Adipocyte (in vitro differentiated cells): ENCODE data around the gene RNF13.
A peak's percentile ranks its signal among the peaks of the same experiment; 100 is the strongest.

Experiments
- DNase-seq: peaks from one replicate; pipeline ENCODE4 v3.0.0-alpha.2; 2015; ENCODE audit warnings: low read depth
- H3K27me3 ChIP-seq: replicated peaks from 2 replicates; pipeline ENCODE4 v1.7.0; 2013; ENCODE audit warnings: mild to moderate bottlenecking, low read length, moderate library complexity; ENCODE audit not compliant: control insufficient read depth, insufficient read depth
- H3K36me3 ChIP-seq: 2 replicates; pipeline ENCODE4 v1.7.0; 2013; ENCODE audit warnings: low read length, mild to moderate bottlenecking, moderate library complexity; ENCODE audit not compliant: control insufficient read depth, insufficient read depth, severe bottlenecking
- H3K4me1 ChIP-seq: 2 replicates; pipeline ENCODE4 v1.7.0; 2013; ENCODE audit warnings: mild to moderate bottlenecking, low read length, moderate library complexity; ENCODE audit not compliant: control insufficient read depth, insufficient read depth
- H3K4me3 ChIP-seq: 2 replicates; pipeline ENCODE4 v1.7.0; 2013; ENCODE audit warnings: mild to moderate bottlenecking, low read length, moderate library complexity
- H3K9ac ChIP-seq: 2 replicates; pipeline ENCODE4 v1.7.0; 2013; ENCODE audit warnings: mild to moderate bottlenecking, low read length, moderate library complexity
- H3K9me3 ChIP-seq: 2 replicates; pipeline ENCODE4 v1.7.0; 2013; ENCODE audit warnings: mild to moderate bottlenecking, low read length, moderate library complexity; ENCODE audit not compliant: control insufficient read depth

The RNF13 gene, protein sequence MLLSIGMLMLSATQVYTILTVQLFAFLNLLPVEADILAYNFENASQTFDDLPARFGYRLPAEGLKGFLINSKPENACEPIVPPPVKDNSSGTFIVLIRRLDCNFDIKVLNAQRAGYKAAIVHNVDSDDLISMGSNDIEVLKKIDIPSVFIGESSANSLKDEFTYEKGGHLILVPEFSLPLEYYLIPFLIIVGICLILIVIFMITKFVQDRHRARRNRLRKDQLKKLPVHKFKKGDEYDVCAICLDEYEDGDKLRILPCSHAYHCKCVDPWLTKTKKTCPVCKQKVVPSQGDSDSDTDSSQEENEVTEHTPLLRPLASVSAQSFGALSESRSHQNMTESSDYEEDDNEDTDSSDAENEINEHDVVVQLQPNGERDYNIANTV

GRCh38 chr3:149812606-149813366, at the start of gene RNF13:
Gene RNF13, plus strand, starts transcription at chr3:149813215. Its CDS starts 32,812 bp downstream, at chr3:149846027.
- DNase-seq: peak; percentile 99
- no peaks in the 10 kb centered on the region for H3K9me3 ChIP-seq
- peaks cover 57% of the 10 kb centered on the region for H3K4me1 ChIP-seq
- peak within 1 kb of the TSS; percentile 96 for H3K9ac ChIP-seq
- peak within 1 kb of the TSS; percentile 99 for H3K4me3 ChIP-seq
- no peaks in the 10 kb centered on the region for H3K36me3 ChIP-seq
- no peaks in the 10 kb centered on the region for H3K27me3 ChIP-seq

DNA sequence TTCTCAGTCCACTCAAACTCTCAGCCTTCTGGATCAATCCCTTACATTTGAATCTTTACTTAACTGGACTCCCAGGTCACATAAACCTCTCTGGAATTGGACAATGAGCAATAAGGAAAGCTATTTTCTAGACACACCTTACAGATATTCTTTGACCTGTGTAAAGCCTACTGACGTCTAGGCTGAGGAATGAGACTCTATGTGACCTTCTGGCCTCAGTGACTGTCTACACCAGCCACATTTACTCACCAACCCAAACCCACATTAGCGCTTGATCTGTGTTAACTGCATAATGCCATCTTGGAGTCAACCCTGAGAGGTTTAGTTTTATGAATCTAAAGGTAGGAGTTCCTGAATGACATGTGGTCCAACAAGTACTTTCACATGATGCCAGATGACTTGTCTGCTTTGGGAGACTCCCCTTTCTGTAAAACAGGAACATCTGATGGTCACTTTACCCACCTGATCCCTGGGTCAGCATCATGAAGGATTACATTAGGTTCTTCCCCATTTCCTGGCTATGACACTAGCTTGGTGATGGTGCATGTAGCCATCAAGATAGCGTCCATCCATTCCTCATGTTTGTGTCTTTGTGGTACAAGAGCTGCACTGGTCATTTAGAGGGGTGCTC, 49.3 kb upstream of the RNF13 start:
- no peaks in the 10 kb centered on the region for H3K36me3 ChIP-seq
- no peak overlapping the region for H3K9ac ChIP-seq
- no peaks in the 10 kb centered on the region for H3K9me3 ChIP-seq
- H3K4me1 ChIP-seq: no peaks in the 10 kb centered on the region
- no peak overlapping the region for H3K4me3 ChIP-seq
- peaks cover 8% of the 10 kb centered on the region for H3K27me3 ChIP-seq
- no peak for DNase-seq

GRCh38 chr3:149764302-149764701, 48.7 kb upstream of the RNF13 start:
- no peaks in the 10 kb centered on the region for H3K9me3 ChIP-seq
- no peak for DNase-seq
- no peak overlapping the region for H3K4me3 ChIP-seq
- H3K27me3 ChIP-seq: peaks cover 8% of the 10 kb centered on the region
- no peaks in the 10 kb centered on the region for H3K36me3 ChIP-seq
- no peak overlapping the region for H3K9ac ChIP-seq
- H3K4me1 ChIP-seq: no peaks in the 10 kb centered on the region

- Histone ChIP-seq H3K36me3 (no peaks in the 10 kb centered on the region), H3K9me3 (no peaks in the 10 kb centered on the region), H3K4me1 (no peaks in the 10 kb centered on the region), H3K9ac (no peak overlapping the region), H3K4me3 (no peak overlapping the region), H3K27me3 (peaks cover 8% of the 10 kb centered on the region)
- peak; percentile 79 for DNase-seq
Measured at GRCh38 chr3:149765762-149766334, 47.2 kb upstream of the RNF13 start.

- no peak for DNase-seq
- Histone ChIP-seq H3K9ac (no peak overlapping the region), H3K27me3 (peaks cover 8% of the 10 kb centered on the region), H3K4me1 (no peaks in the 10 kb centered on the region), H3K9me3 (no peaks in the 10 kb centered on the region), H3K4me3 (no peak overlapping the region), H3K36me3 (no peaks in the 10 kb centered on the region)
Measured at GRCh38 chr3:149767720-149768119, 45.3 kb upstream of the RNF13 start.

DNA sequence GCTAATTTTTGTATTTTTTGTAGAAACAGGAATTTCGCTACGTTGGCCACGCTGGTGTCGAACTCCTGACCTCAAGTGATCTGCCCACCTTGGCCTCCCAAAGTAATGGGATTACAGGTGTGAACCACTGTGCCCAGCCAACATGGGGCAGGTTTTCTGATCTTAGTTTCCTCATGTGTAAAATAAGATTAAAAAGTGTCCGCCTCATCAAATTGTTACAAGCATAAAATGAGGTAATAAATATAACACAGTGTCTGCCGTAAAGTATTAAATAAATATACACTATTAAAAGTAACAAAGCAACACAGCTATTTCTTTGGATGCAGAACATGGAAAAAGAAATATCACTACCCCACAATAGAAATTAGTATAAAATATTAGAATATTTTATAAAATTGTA, 44.3 kb upstream of the RNF13 start:
- Histone ChIP-seq H3K4me3 (no peak overlapping the region), H3K27me3 (peaks cover 5% of the 10 kb centered on the region), H3K36me3 (no peaks in the 10 kb centered on the region), H3K9ac (no peak overlapping the region), H3K4me1 (no peaks in the 10 kb centered on the region), H3K9me3 (no peaks in the 10 kb centered on the region)
- no peak for DNase-seq

GRCh38 chr3:149770246-149770645, 42.8 kb upstream of the RNF13 start:
- no peaks in the 10 kb centered on the region for H3K36me3 ChIP-seq
- H3K27me3 ChIP-seq: no peaks in the 10 kb centered on the region
- H3K9me3 ChIP-seq: no peaks in the 10 kb centered on the region
- DNase-seq: no peak
- H3K4me3 ChIP-seq: no peak overlapping the region
- no peaks in the 10 kb centered on the region for H3K4me1 ChIP-seq
- no peak overlapping the region for H3K9ac ChIP-seq

GRCh38 chr3:149771652-149772271, 41.3 kb upstream of the RNF13 start:
- Histone ChIP-seq H3K36me3 (no peaks in the 10 kb centered on the region), H3K4me1 (no peaks in the 10 kb centered on the region), H3K9me3 (no peaks in the 10 kb centered on the region), H3K27me3 (no peaks in the 10 kb centered on the region), H3K9ac (no peak overlapping the region), H3K4me3 (no peak overlapping the region)
- DNase-seq: peak; percentile 81

GRCh38 chr3:149772861-149773260, 40.2 kb upstream of the RNF13 start:
- Histone ChIP-seq H3K27me3 (no peaks in the 10 kb centered on the region), H3K4me1 (no peaks in the 10 kb centered on the region), H3K9ac (no peak overlapping the region), H3K9me3 (no peaks in the 10 kb centered on the region), H3K4me3 (no peak overlapping the region), H3K36me3 (no peaks in the 10 kb centered on the region)
- DNase-seq: no peak

DNA sequence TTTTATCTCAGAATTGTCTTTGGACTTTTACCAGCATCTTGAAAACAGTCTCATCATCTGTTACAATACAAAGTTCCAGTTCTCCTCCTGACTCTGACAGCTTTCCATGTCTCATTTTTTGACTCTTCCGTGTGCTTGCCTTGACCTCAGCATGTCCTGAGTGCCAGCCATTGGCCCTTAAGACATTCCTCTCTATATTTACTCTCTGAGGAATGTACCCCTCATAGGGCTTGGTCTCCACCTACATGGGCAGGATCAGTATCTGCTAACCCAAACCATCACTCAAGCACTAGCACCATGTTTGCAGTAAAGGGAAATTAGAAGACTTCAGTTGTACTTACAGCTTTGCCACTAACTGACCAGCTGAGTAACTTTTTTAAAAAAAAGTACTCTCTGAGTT, 36.8 kb upstream of the RNF13 start:
- no peak for DNase-seq
- Histone ChIP-seq H3K27me3 (no peaks in the 10 kb centered on the region), H3K9me3 (no peaks in the 10 kb centered on the region)

More for the DNA sequence above, 36.8 kb upstream of the RNF13 start:
- no peaks in the 10 kb centered on the region for H3K36me3 ChIP-seq
- H3K9ac ChIP-seq: no peak overlapping the region
- no peaks in the 10 kb centered on the region for H3K4me1 ChIP-seq
- H3K4me3 ChIP-seq: no peak overlapping the region
